K562 (cell line): Measurements from ENCODE around the gene LLGL1. TPM values are rescaled to one million over a fixed set of nuclear protein-coding genes. Genes with fewer than 3 reads are reported as not detected.

Source experiments
- ATAC-seq: fragments of 200-7000 bp; cut with Tn5 transposase; 3 replicates; pipeline ENCODE4 v1.9.1; 2020; ENCODE audit warnings: moderate library complexity
- BruUV-seq: library from RNA; stranded (reverse); fragments of 400-500 nt; replicated peaks from 2 replicates; lab custom pipeline; 2021; lab: Mats Ljungman, UMichigan
- CTCF ChIA-PET: fragments of 300-600 bp; formaldehyde crosslinking; extraction: SDS; loops from one replicate; lab custom pipeline; 2021; ENCODE audit warnings: low intra/inter-chr PET ratio; lab: Yijun Ruan, JAX
- POLR2A ChIA-PET: fragments of 300-600, 350-650 bp; sonication (Branson Sonifier 250); formaldehyde crosslinking; extraction: SDS; loops from one replicate; lab custom pipeline; 2021; ENCODE audit warnings: antibody characterized with exemption, inconsistent platforms; lab: Yijun Ruan, JAX
- DNase-seq, 4 experiments: peaks; one replicate each; pipeline versions ENCODE4 v3.0.0 to v3.0.0-alpha.2; 2011 to 2018; ENCODE audit warnings: low spot score in 3 of 4, mixed read lengths in 3 of 4; ENCODE audit errors: extremely low read depth in 1 of 4
- FAIRE-seq: peaks from 2 replicates; lab custom pipeline; 2011; peaks lifted over from hg19 to GRCh38; lab: Jason Lieb, UNC
- H2AFZ ChIP-seq: 2 replicates; pipeline ENCODE4 v1.6.0; 2011; ENCODE audit warnings: low read depth, low read length, control low read depth, inconsistent platforms
- H3K27ac ChIP-seq: fragments of 200-600 bp; 3 replicates; pipeline ENCODE4 v1.8.0; 2011; ENCODE audit warnings: low read depth, mild to moderate bottlenecking, control low read depth, inconsistent platforms, low read length, moderate library complexity, mixed read lengths; ENCODE audit errors: extremely low read depth
- H3K27me3 ChIP-seq, 2 experiments: fragments of 300-600 bp in 1 of 2; 2 replicates in 1 of 2; 3 replicates in 1 of 2; pipeline versions ENCODE4 v1.6.0 to v1.8.0; 2011; ENCODE audit warnings: inconsistent platforms in 2 of 2, low read length in 2 of 2, mild to moderate bottlenecking in 1 of 2, mixed read lengths in 1 of 2, moderate library complexity in 1 of 2; ENCODE audit not compliant: control insufficient read depth in 2 of 2, insufficient read depth in 2 of 2
- H3K36me3 ChIP-seq: fragments of 300-600 bp; 3 replicates; pipeline ENCODE4 v1.8.0; 2011; ENCODE audit warnings: mild to moderate bottlenecking, low read length, inconsistent platforms; ENCODE audit not compliant: control insufficient read depth, insufficient read depth
- H3K4me1 ChIP-seq, 2 experiments: fragments of 200-600 bp in 1 of 2; replicated peaks in 1 of 2; 2 replicates in 1 of 2; 3 replicates in 1 of 2; pipeline versions ENCODE4 v1.5.1 to v1.8.0; 2011; ENCODE audit warnings: inconsistent platforms in 2 of 2, low read length in 2 of 2, mild to moderate bottlenecking in 1 of 2, mixed read lengths in 1 of 2, moderate library complexity in 1 of 2; ENCODE audit not compliant: control insufficient read depth in 2 of 2, insufficient read depth in 2 of 2
- H3K4me2 ChIP-seq: 2 replicates; pipeline ENCODE4 v1.6.1; 2011; ENCODE audit warnings: low read length, control low read depth, inconsistent platforms, mixed read lengths; ENCODE audit not compliant: insufficient read depth
- H3K4me3 ChIP-seq: fragments of 200-600 bp; sonication (generic), shearing (Covaris generic); 2 replicates; pipeline ENCODE4 v1.5.1; 2016; ENCODE audit warnings: control low read depth, inconsistent platforms
- H3K79me2 ChIP-seq: fragments of 200-600 bp; 3 replicates; pipeline ENCODE4 v1.8.0; 2011; ENCODE audit warnings: low read length, inconsistent platforms; ENCODE audit not compliant: control insufficient read depth, insufficient read depth
- H3K9ac ChIP-seq, 2 experiments: 2 replicates each; pipeline versions ENCODE4 v1.6.0 to v1.6.1; 2011; ENCODE audit warnings: low read depth in 2 of 2, low read length in 2 of 2, control low read depth in 1 of 2, inconsistent platforms in 1 of 2, mild to moderate bottlenecking in 1 of 2, mixed read lengths in 1 of 2; ENCODE audit not compliant: insufficient read depth in 1 of 2
- H3K9me1 ChIP-seq: one replicate; pipeline ENCODE4 v1.6.0; 2011; ENCODE audit warnings: inconsistent platforms, mild to moderate bottlenecking, low read length, moderate library complexity; ENCODE audit not compliant: control insufficient read depth, insufficient read depth
- H3K9me3 ChIP-seq: replicated peaks from 2 replicates; pipeline ENCODE4 v1.5.1; 2011; ENCODE audit warnings: low read depth, low read length, inconsistent platforms; ENCODE audit not compliant: control insufficient read depth, insufficient read depth
- H4K20me1 ChIP-seq: replicated peaks from 2 replicates; pipeline ENCODE4 v1.6.1; 2011; ENCODE audit warnings: low read length, inconsistent platforms, mixed read lengths; ENCODE audit not compliant: control insufficient read depth, insufficient read depth
- CBX5 ChIP-seq: IDR thresholded peaks from 2 replicates; pipeline ENCODE4 v1.6.1; 2014; ENCODE audit warnings: low read depth, borderline replicate concordance
- CC2D1A ChIP-seq: fragments of 450-650 bp; IDR thresholded peaks from 2 replicates; pipeline ENCODE4 v1.6.1; 2017; ENCODE audit warnings: mild to moderate bottlenecking
- ETV1 ChIP-seq: fragments of 450-650 bp; conservative IDR thresholded peaks from 2 replicates; pipeline ENCODE4 v1.6.1; 2016; ENCODE audit warnings: missing genetic modification characterization, control low read depth, low read depth, missing compliant biosample characterization
- IFI16 ChIP-seq: fragments of 250-450 bp; sonication (Bioruptor Pico); IDR thresholded peaks from 2 replicates; pipeline ENCODE4 v2.1.2; 2022; ENCODE audit warnings: mild to moderate bottlenecking, inconsistent platforms
- NCOA2 ChIP-seq, 2 experiments: fragments of 450-650 bp; IDR thresholded peaks; 2 replicates each; pipeline ENCODE4 v1.6.1; 2018; ENCODE audit warnings: mild to moderate bottlenecking in 2 of 2, moderate library complexity in 1 of 2; ENCODE audit not compliant: partially characterized antibody in 2 of 2
- NFXL1 ChIP-seq: fragments of 450-650 bp; formaldehyde crosslinking; IDR thresholded peaks from 2 replicates; pipeline ENCODE4 v1.4.0; 2021; ENCODE audit warnings: mild to moderate bottlenecking
- RB1 ChIP-seq: fragments of 450-650 bp; IDR thresholded peaks from 2 replicates; pipeline ENCODE4 v1.6.1; 2017; ENCODE audit warnings: low read depth, mild to moderate bottlenecking
- RBM25 ChIP-seq: fragments of 200-400 bp; formaldehyde crosslinking; IDR thresholded peaks from 2 replicates; pipeline ENCODE4 v1.6.1; 2018; ENCODE audit warnings: low read length, low read depth, moderate library complexity; ENCODE audit not compliant: severe bottlenecking
- SP1 ChIP-seq: sonication (generic); formaldehyde crosslinking; IDR thresholded peaks from 2 replicates; pipeline ENCODE4 v1.8.1; 2022; ENCODE audit warnings: mild to moderate bottlenecking, missing genetic modification reagents
- SRSF9 ChIP-seq: fragments of 200-400 bp; formaldehyde crosslinking; IDR thresholded peaks from 2 replicates; pipeline ENCODE4 v1.6.1; 2017; ENCODE audit warnings: low read depth, low read length, borderline replicate concordance
- TFAM ChIP-seq: fragments of 250-450 bp; sonication (Bioruptor Pico); conservative IDR thresholded peaks from 2 replicates; pipeline ENCODE4 v1.5.0; 2021; ENCODE audit warnings: mild to moderate bottlenecking, moderate library complexity
- WGBS: fragments of 100-300 bp; shearing (Covaris generic); methylation state at CpG from one replicate; pipeline ENCODE4 v1.1.6; 2016; ENCODE audit warnings: low coverage, mixed read lengths; ENCODE audit not compliant: insufficient coverage; ENCODE audit errors: missing lambda C conversion rate; 5-methylcytosine and 5-hydroxymethylcytosine counted together
- in situ Hi-C: fragments of 300-500 bp; cut with MboI; formaldehyde crosslinking; loops from 4 replicates; pipeline ENCODE4 v1.15.0; 2018; ENCODE audit warnings: inconsistent platforms, mixed read lengths
- intact Hi-C: fragments of 100-400 bp; cut with micrococcal nuclease; formaldehyde crosslinking; loops from 2 replicates; pipeline ENCODE4 v1.14.2; 2022
- polyA plus RNA-seq, 8 experiments: library from polyadenylated mRNA; depleted of rRNA in 4 of 8; stranded (reverse) in 5 of 8; unstranded in 3 of 8; fragments of >200 nt; fragmentation: Nextera tagmentation in 2 of 8; fragmentation: Illumina TruSeq in 1 of 8; extraction: Ambion mirVana in 2 of 8; extraction: Trizol in 1 of 8; gene quantifications; 2 replicates each; pipeline versions ENCODE4 v1.2.1 to v1.2.3, GENCODE V29; 2011 to 2014; ENCODE audit warnings: inconsistent platforms in 1 of 8, missing spikeins in 1 of 8
- total RNA-seq, 7 experiments: library from RNA; depleted of rRNA in 6 of 7; stranded (reverse); fragments of >200 nt in 6 of 7; fragmentation: Illumina TruSeq in 2 of 7; extraction: Trizol in 2 of 7; gene quantifications; 2 replicates each; pipeline versions ENCODE4 v1.2.1 to v1.2.3, GENCODE V29; 2011 to 2021; ENCODE audit warnings: low replicate concordance in 1 of 7
- TF ChIP-seq, protein P1 (sequence below): IDR thresholded peaks from 2 replicates; pipeline ENCODE4 v1.6.1; 2011; ENCODE audit not compliant: insufficient read length; ENCODE audit errors: extremely low read depth
- TF ChIP-seq, protein P2 (sequence below): fragments of 250-450 bp; sonication (Bioruptor Pico); IDR thresholded peaks from 2 replicates; pipeline ENCODE4 v1.5.0; 2020; ENCODE audit warnings: mild to moderate bottlenecking, borderline replicate concordance
- TF ChIP-seq, protein P3 (sequence below), 3 experiments: IDR thresholded peaks in 2 of 3; conservative IDR thresholded peaks in 1 of 3; 2 replicates each; pipeline ENCODE4 v1.5.1; 2011 to 2012; ENCODE audit warnings: low read length in 3 of 3, mild to moderate bottlenecking in 3 of 3, control low read depth in 2 of 3, improper control_type of control experiment in 1 of 3, inconsistent platforms in 1 of 3, low read depth in 1 of 3, mixed read lengths in 1 of 3, moderate library complexity in 1 of 3; ENCODE audit not compliant: insufficient read depth in 2 of 3
- TF ChIP-seq, protein P4 (sequence below): fragments of 150-350 bp; conservative IDR thresholded peaks from 2 replicates; pipeline ENCODE4 v1.6.1; 2014; ENCODE audit warnings: low read length

The LLGL1 gene
- total and polyA plus RNA-seq, 9 of the 15 experiments (the other 6 are each of a cell fraction or from before 2014, with no cell fraction given), result 0.11 to 12.9 (median 5.3) TPM; not detected in 1

DNA sequence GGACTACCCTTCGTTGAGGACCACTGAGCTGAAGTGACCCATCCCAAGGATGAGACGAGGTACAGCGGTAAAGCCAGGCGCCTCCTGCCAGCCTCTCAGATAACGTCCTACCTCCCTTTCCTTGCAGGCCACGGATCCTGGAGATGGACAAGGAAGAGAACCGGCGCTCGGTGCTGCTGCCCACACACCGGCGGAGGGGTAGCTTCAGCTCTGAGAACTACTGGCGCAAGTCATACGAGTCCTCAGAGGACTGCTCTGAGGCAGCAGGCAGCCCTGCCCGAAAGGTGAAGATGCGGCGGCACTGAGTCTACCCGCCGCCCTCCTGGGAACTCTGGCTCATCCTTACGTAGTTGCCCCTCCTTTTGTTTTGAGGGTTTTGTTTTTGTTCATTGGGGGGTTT lies 17.3 kb upstream of the LLGL1 start:
- FAIRE-seq (no peak), DNase-seq (no peak), ATAC-seq (no peak)
- Histone ChIP-seq H3K4me2 (no peak overlapping the region), H4K20me1 (peaks cover 9% of the 10 kb centered on the region), H3K9me3 (no peaks in the 10 kb centered on the region), H3K4me1 (no peaks in the 10 kb centered on the region), H3K9ac (no peak overlapping the region), H2AFZ (no peak overlapping the region), H3K27ac (no peak overlapping the region), H3K79me2 (peaks cover 6% of the 10 kb centered on the region; the same call in 2 of the 3 replicates), H3K36me3 (peaks cover 66% of the 10 kb centered on the region; the same call in 2 of the 3 replicates), H3K4me3 (no peak overlapping the region), H3K27me3 (no peaks in the 10 kb centered on the region), H3K9me1 (peaks cover 3% of the 10 kb centered on the region)
- intact Hi-C loops (no loop called here), in situ Hi-C loops (loop anchor here (25.0 kb wide), 1 partner anchor 354 kb away; no protein-coding TSS in a partner anchor)
- 95% methylated on average over 7 of the region's 19 CpGs for WGBS
- BruUV-seq, result no TSS peak
- POLR2A ChIA-PET, result no interaction called here
- CTCF ChIA-PET, result interaction anchor here (0.5 kb wide), 1 partner anchor 165 kb away, joined by 3 read pairs; no protein-coding TSS in a partner anchor
- TF ChIP-seq TFAM (CRISPR knock-in tag), result no peak
- TF ChIP-seq CC2D1A, result no peak
- TF ChIP-seq, protein P1, sequence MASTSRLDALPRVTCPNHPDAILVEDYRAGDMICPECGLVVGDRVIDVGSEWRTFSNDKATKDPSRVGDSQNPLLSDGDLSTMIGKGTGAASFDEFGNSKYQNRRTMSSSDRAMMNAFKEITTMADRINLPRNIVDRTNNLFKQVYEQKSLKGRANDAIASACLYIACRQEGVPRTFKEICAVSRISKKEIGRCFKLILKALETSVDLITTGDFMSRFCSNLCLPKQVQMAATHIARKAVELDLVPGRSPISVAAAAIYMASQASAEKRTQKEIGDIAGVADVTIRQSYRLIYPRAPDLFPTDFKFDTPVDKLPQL, result no peak
- TF ChIP-seq, protein P2, sequence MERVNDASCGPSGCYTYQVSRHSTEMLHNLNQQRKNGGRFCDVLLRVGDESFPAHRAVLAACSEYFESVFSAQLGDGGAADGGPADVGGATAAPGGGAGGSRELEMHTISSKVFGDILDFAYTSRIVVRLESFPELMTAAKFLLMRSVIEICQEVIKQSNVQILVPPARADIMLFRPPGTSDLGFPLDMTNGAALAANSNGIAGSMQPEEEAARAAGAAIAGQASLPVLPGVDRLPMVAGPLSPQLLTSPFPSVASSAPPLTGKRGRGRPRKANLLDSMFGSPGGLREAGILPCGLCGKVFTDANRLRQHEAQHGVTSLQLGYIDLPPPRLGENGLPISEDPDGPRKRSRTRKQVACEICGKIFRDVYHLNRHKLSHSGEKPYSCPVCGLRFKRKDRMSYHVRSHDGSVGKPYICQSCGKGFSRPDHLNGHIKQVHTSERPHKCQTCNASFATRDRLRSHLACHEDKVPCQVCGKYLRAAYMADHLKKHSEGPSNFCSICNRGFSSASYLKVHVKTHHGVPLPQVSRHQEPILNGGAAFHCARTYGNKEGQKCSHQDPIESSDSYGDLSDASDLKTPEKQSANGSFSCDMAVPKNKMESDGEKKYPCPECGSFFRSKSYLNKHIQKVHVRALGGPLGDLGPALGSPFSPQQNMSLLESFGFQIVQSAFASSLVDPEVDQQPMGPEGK (CRISPR knock-in tag), result no peak
- no peak for TF ChIP-seq SRSF9
- TF ChIP-seq, protein P3, sequence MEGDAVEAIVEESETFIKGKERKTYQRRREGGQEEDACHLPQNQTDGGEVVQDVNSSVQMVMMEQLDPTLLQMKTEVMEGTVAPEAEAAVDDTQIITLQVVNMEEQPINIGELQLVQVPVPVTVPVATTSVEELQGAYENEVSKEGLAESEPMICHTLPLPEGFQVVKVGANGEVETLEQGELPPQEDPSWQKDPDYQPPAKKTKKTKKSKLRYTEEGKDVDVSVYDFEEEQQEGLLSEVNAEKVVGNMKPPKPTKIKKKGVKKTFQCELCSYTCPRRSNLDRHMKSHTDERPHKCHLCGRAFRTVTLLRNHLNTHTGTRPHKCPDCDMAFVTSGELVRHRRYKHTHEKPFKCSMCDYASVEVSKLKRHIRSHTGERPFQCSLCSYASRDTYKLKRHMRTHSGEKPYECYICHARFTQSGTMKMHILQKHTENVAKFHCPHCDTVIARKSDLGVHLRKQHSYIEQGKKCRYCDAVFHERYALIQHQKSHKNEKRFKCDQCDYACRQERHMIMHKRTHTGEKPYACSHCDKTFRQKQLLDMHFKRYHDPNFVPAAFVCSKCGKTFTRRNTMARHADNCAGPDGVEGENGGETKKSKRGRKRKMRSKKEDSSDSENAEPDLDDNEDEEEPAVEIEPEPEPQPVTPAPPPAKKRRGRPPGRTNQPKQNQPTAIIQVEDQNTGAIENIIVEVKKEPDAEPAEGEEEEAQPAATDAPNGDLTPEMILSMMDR (IDR thresholded peaks at IDR 0.05 in 2 of 3, conservative IDR thresholded peaks at IDR 0.05 in 1 of 3; ENCODE audit: insufficient read depth in 2 of 3, low read depth in 1 of 3, low read length in 3 of 3), result no peak
- no peak for TF ChIP-seq IFI16
- TF ChIP-seq RBM25, result no peak
- TF ChIP-seq NCOA2 (IDR thresholded peaks at IDR 0.05; ENCODE audit: partially characterized antibody in 2 of 2), result no peak
- TF ChIP-seq, protein P4, sequence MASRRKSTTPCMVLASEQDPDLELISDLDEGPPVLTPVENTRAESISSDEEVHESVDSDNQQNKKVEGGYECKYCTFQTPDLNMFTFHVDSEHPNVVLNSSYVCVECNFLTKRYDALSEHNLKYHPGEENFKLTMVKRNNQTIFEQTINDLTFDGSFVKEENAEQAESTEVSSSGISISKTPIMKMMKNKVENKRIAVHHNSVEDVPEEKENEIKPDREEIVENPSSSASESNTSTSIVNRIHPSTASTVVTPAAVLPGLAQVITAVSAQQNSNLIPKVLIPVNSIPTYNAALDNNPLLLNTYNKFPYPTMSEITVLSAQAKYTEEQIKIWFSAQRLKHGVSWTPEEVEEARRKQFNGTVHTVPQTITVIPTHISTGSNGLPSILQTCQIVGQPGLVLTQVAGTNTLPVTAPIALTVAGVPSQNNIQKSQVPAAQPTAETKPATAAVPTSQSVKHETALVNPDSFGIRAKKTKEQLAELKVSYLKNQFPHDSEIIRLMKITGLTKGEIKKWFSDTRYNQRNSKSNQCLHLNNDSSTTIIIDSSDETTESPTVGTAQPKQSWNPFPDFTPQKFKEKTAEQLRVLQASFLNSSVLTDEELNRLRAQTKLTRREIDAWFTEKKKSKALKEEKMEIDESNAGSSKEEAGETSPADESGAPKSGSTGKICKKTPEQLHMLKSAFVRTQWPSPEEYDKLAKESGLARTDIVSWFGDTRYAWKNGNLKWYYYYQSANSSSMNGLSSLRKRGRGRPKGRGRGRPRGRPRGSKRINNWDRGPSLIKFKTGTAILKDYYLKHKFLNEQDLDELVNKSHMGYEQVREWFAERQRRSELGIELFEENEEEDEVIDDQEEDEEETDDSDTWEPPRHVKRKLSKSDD, result no peak
- no peak for TF ChIP-seq NFXL1 (CRISPR knock-in tag)
- TF ChIP-seq CBX5, result no peak
- no peak for TF ChIP-seq ETV1
- no peak for TF ChIP-seq RB1
- TF ChIP-seq SP1, result no peak
